IPS-11a (cell line): ENCODE results near the gene COL18A1.

Experiments
- H3K4me3 ChIP-seq: one replicate; pipeline ENCODE4 v1.5.1; 2013; ENCODE audit warnings: low read depth, low read length, control low read depth

The COL18A1 gene

GRCh38 chr21:45381865-45382696 is 22.9 kb upstream of the COL18A1 start:
- no peak overlapping the region for H3K4me3 ChIP-seq

DNA sequence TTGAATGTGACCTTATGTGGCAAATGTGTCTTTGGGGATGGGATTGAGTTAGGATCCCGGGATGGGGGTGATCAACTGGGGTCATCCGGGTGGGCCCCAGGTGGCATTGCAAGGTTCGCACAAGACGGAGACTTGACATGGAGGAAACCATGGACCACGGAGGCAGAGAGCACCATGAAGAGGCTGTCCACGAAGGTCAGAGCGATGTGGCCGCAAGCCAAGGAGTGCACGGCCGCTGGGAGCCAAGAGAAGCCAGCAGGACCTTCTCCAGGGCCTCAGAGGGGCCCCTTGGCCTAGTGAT is 22.3 kb upstream of the COL18A1 start:
- H3K4me3 ChIP-seq = no peak overlapping the region

DNA sequence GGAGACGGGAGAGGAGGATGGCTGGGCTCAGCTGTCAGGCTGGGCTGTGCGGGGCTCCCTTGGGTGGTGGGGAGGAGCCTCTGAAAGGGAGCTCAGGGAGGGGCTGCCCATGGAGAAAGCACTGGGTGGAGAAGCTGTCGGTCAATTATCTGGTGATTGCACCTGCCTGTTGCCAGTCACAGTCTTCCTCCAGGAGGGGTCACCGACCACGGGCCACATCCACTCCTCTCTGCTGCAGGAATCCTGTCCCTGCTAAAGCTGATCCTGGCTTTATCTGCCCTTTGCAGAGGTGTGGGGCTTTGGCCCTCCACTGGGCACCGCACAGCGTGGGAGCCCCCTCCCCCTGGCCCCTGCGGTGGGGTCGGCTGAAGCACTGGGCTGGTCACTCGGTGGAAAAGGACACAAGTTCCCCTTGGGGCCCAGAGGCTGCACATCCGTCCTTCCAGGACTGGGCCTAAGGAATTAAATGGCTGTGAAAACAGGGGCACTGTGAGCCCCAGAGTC is 21.8 kb upstream of the COL18A1 start:
- no peak overlapping the region for H3K4me3 ChIP-seq

- no peak overlapping the region for H3K4me3 ChIP-seq
Observed at GRCh38 chr21:45383615-45384201, 21.3 kb upstream of the COL18A1 start.

GRCh38 chr21:45384656-45385548 is 20.1 kb upstream of the COL18A1 start:
- H3K4me3 ChIP-seq = no peak overlapping the region

DNA sequence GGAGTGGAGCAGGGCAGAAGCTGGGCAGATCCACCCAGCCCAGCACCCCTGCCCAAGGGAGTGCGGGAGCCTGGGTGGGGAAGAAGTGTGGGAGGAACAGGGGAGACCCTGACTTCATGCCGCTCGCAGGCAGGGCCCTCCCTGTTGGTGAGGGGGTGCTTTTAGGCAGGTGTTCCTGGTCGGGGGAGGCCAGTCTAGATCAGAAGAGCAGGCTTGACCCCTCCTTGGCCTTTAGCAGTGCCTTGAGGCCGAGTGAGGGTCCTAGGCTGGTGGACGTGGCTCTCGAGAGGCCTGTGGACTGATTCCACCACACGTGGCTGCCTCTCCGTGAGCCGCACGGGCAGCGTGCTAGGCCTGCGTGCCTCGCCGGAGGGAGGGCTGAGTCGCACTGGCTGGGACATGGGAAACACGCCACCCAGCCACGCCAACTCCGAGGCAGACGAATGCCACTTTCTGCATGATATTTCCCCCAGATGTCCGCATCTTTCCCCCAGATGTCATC is 19.4 kb upstream of the COL18A1 start:
- no peak overlapping the region for H3K4me3 ChIP-seq

DNA sequence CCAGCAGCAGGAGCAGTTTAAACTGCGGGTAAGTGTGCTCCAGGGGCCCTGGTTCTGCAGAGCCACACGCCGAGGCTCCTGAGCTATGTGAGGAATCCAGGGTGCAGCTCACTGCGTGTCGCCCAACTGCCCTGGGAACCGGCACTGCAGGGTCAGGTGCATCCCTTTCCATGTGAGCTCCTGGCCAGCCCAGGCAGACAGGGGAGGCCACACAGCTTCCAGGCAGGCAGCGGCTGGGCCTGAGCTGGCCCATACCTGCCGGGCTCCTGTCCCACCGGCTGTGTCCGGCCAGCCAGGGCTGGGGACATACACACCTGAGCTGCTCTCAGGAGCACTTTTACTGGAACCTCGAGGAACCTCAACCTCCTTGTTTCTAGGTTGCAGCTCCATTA is 18.6 kb upstream of the COL18A1 start:
- H3K4me3 ChIP-seq = no peak overlapping the region

- no peak overlapping the region for H3K4me3 ChIP-seq
Observed at GRCh38 chr21:45386728-45387371, 18.1 kb upstream of the COL18A1 start.

- H3K4me3 ChIP-seq = no peak overlapping the region
Observed at GRCh38 chr21:45387506-45387905, 17.5 kb upstream of the COL18A1 start.

DNA sequence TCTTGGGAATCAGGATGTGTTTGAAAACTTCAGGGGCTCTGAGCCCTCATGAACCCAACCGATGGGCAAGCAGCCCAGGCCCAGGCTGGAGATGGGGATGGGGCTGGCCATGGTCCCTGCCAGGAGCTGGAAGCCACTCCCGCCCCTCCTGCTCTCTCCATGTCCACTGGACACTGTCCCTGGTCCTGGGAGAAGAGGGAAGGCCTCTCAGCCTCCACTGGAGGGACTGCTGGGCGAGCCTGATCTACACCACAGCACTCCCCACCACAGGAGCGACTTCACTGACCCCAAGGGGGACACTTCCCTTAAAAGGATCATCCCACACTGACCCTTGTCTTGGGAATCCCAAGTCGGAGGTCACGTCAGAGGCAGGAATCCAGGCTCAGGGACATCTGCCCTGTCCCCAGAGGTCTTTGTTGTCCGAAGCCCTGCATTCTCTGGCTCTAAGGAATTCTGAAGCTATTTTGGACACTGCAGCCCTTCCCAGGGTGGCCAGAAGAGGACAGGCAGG is 16.9 kb upstream of the COL18A1 start:
- no peak overlapping the region for H3K4me3 ChIP-seq

- no peak overlapping the region for H3K4me3 ChIP-seq
Observed at GRCh38 chr21:45388611-45389296, 16.2 kb upstream of the COL18A1 start.

GRCh38 chr21:45390121-45390751 is 14.7 kb upstream of the COL18A1 start:
- H3K4me3 ChIP-seq = no peak overlapping the region

DNA sequence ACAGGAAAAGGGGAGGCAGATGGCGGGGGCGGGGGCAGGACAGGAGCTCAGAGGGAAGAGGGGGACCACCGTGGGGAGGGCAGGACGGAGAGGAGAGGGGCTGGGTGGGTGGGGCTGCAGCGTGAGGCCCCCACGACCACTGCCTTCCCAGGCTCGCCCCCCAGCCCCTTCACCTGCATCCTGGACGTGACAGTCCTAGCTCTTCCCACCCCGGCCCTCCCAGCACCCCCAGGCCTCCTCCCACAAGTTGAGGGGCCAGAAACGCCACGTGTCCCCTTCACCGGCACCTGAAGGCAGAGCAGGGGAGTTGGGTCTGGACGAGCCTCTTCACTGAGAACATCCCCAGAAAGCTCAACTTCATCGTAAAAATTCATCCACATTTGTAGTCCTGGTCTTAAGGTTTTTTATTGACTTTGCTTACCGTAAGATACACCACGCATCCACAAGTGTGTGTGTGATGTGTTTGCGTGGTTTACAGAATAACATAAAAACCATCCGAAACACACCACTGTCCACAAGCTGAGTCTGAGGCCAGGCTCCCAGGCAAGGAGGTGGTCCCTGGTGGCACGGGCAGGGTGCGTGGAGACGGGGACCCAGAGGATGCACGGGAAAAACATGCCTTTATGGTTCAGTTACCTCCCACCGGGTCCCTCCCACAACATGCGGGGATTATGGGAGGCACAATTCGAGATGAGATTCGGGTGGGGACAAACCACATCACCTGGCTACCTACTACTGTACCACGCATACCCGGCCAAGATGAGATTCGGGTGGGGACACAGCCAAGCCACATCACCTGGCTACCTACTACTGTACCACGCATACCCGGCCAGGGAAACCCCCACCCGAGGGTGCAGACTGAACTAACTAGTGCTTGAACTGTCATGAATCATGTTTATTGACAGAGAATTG is 13.9 kb upstream of the COL18A1 start:
- no peak overlapping the region for H3K4me3 ChIP-seq

DNA sequence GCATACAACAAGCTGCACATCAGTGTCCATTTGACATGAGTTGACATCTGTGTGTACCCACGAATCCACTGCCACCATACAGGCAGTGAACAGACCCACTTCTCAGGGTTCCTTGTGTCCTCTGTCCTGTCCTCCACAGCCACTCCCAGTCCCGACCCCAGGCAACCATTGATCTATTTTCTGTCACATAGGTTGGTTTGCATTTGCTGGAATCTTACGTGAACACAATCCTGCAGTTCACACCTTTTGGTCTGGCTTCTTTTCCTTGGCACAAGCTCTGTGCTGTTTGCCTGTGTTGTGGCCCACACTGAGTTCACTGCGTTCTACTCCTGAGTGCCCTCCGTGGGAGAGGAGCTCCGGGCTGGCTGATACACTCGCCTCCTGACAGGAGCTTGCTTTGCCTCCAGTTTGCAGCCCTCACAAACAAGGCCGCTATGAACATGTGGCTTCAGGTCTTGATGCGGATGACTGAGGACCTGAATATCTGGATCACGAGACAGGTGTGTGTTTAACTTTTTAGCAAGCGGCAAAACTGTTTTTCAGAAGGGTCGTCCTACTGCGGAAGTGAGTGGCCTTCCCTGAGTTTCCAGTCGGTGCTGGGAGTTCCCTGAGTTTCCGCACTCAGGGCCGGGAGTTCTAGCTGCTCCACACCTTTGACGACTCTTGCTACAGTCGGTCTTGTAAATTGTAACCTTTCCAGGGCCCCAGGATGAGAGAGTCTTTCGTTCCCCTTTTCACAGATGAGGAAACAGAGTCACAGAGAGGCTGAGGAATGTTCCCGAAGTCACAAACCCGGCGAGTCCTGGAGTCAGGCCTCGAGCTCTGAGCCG is 13.0 kb upstream of the COL18A1 start:
- H3K4me3 ChIP-seq = no peak overlapping the region

GRCh38 chr21:45392573-45392971 is 12.4 kb upstream of the COL18A1 start:
- H3K4me3 ChIP-seq = no peak overlapping the region

DNA sequence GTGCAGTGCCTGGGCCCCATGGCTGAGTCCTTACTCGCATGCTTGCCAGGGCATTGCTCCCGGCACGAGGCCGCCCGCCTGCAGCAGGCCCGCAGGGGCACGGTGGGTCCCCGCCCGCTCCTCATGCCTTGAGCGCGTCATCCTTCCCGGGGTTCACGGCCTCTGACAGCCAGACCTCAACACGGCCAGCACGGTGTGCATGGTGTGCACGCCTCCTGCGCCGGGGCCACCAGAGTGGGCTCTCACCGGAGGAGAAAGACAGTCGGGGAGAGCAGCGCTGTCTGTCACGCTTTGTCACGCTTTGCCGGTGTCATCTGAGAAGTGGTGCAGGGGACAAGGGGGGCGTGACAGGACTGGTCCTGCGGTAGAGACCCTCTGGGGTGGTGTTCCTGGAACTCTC is 11.9 kb upstream of the COL18A1 start:
- H3K4me3 ChIP-seq = no peak overlapping the region

- no peak overlapping the region for H3K4me3 ChIP-seq
Observed at GRCh38 chr21:45393833-45394638, 10.9 kb upstream of the COL18A1 start.
